22Rv1 (cell line): ENCODE data around the gene FAM219A.
"Not testable (repeated sequence)": the region's sequence is repeated elsewhere in the genome, so short reads cannot be mapped to it uniquely, and the experiment has no call there.

Experiments
- ZFX ChIP-seq: fragments of 450-650 bp; IDR thresholded peaks from 2 replicates; pipeline ENCODE4 v1.6.1; 2017; ENCODE audit warnings: antibody characterized with exemption, borderline replicate concordance
- TF ChIP-seq, protein P1 (sequence below): fragments of 450-650 bp; IDR thresholded peaks from 2 replicates; pipeline ENCODE4 v1.5.1; 2017; ENCODE audit warnings: mild to moderate bottlenecking

DNA sequence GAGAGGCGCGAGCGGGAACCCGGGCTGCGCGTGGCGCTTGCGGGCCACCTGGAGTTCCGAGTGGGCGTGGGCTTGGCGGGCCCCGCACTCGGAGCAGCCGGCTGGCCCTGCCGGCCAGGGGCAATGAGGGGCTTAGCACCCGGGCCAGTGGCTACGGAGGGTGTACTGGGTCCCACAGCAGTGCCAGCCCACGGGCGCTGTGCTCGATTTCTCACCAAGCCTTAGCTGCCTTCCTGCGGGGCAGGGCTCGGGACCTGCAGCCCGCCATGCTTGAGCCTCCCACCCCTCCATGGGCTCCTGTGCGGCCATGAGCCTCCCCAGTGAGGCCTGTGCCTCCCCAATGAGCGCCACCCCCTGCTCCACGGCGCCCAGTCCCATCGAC lies 20.5 kb downstream of the FAM219A start:
- TF ChIP-seq, protein P1, sequence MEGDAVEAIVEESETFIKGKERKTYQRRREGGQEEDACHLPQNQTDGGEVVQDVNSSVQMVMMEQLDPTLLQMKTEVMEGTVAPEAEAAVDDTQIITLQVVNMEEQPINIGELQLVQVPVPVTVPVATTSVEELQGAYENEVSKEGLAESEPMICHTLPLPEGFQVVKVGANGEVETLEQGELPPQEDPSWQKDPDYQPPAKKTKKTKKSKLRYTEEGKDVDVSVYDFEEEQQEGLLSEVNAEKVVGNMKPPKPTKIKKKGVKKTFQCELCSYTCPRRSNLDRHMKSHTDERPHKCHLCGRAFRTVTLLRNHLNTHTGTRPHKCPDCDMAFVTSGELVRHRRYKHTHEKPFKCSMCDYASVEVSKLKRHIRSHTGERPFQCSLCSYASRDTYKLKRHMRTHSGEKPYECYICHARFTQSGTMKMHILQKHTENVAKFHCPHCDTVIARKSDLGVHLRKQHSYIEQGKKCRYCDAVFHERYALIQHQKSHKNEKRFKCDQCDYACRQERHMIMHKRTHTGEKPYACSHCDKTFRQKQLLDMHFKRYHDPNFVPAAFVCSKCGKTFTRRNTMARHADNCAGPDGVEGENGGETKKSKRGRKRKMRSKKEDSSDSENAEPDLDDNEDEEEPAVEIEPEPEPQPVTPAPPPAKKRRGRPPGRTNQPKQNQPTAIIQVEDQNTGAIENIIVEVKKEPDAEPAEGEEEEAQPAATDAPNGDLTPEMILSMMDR = not testable (repeated sequence)
- not testable (repeated sequence) for TF ChIP-seq ZFX
